Measurements from ENCODE around the gene NEK1. TPM values are rescaled to one million over a fixed set of nuclear protein-coding genes. Genes with fewer than 3 reads are reported as not detected.
"Not testable (repeated sequence)": the region's sequence is repeated elsewhere in the genome, so short reads cannot be mapped to it uniquely, and the experiment has no call there.

The NEK1 gene
- polyA plus RNA-seq, 1 donor (not counting 4 experiments of a cell fraction or from before 2014, with no cell fraction given): 7.8 TPM

DNA sequence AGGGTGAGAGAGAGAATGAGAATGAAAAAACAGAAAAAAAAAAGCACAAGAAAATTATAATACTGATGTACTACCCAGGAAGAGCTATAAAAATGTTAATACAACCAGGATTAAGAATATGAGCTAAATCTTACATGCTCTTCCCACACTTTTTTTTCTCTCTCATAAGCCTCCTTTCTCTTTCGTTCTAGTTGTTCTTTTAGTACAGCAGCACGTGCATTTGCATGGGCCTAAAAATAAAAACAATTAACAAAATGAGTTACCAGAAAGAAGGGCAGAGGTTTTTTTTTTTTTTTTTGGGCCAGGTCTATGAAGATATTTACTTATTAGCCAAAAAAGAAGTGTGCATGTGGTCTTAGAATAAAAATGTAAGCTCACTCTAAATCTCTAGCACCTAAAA lies 105.5 kb downstream of the NEK1 start:
- no peak overlapping the region for H3K27ac ChIP-seq (ENCODE audit: control insufficient read depth, insufficient read depth, low read length)
- no peak overlapping the region for H3K4me2 ChIP-seq (ENCODE audit: control insufficient read depth, extremely low read depth, insufficient read depth, low read depth, low read length)
- no peak for TF ChIP-seq EZH2 (IDR thresholded peaks at IDR 0.05; ENCODE audit: low read length)
- TF ChIP-seq, protein P1, sequence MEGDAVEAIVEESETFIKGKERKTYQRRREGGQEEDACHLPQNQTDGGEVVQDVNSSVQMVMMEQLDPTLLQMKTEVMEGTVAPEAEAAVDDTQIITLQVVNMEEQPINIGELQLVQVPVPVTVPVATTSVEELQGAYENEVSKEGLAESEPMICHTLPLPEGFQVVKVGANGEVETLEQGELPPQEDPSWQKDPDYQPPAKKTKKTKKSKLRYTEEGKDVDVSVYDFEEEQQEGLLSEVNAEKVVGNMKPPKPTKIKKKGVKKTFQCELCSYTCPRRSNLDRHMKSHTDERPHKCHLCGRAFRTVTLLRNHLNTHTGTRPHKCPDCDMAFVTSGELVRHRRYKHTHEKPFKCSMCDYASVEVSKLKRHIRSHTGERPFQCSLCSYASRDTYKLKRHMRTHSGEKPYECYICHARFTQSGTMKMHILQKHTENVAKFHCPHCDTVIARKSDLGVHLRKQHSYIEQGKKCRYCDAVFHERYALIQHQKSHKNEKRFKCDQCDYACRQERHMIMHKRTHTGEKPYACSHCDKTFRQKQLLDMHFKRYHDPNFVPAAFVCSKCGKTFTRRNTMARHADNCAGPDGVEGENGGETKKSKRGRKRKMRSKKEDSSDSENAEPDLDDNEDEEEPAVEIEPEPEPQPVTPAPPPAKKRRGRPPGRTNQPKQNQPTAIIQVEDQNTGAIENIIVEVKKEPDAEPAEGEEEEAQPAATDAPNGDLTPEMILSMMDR (optimal IDR thresholded peaks at IDR 0.05 in 1 of 3, IDR thresholded peaks at IDR 0.05 in 1 of 3, conservative IDR thresholded peaks at IDR 0.05 in 1 of 3; ENCODE audit: extremely low read depth in 1 of 3, insufficient read depth in 2 of 3, low read length in 3 of 3): no peak
- no peaks in the 10 kb centered on the region for H4K20me1 ChIP-seq (ENCODE audit: control insufficient read depth, extremely low read depth, insufficient read depth, low read length)
- dilution Hi-C loops (cut with MboI; ENCODE audit: extremely low pct_ligation_motif_present, low sequenced_read_pairs): no loop called here
- DNase-seq (ENCODE audit: low read depth, low spot score) (no peak), FAIRE-seq (no peak)
- H3K36me3 ChIP-seq (ENCODE audit: control insufficient read depth in 2 of 2, extremely low read depth in 1 of 2, insufficient read depth in 2 of 2, low read length in 2 of 2): no peaks in the 10 kb centered on the region
- H3K9ac ChIP-seq (ENCODE audit: control insufficient read depth, extremely low read depth, insufficient read depth, low read length): no peak overlapping the region
- no peaks in the 10 kb centered on the region for H3K79me2 ChIP-seq (ENCODE audit: control insufficient read depth, insufficient read depth, low read length)
- no peaks in the 10 kb centered on the region for H3K27me3 ChIP-seq (ENCODE audit: control insufficient read depth, extremely low read depth, insufficient read depth, low read length)
- H3K4me1 ChIP-seq (ENCODE audit: control insufficient read depth, extremely low read depth, insufficient read depth, low read length): no peaks in the 10 kb centered on the region
- no peaks in the 10 kb centered on the region for H3K9me1 ChIP-seq (ENCODE audit: control insufficient read depth, extremely low read depth, insufficient read depth, low read length)
- no peaks in the 10 kb centered on the region for H3K9me3 ChIP-seq (ENCODE audit: control insufficient read depth, low read depth, low read length)
- no peak overlapping the region for H2AFZ ChIP-seq (ENCODE audit: control insufficient read depth, low read length)
- H3K4me3 ChIP-seq (ENCODE audit: control insufficient read depth in 2 of 3, extremely low read depth in 1 of 3, insufficient read depth in 2 of 3, low read depth in 1 of 3, low read length in 3 of 3): no peak overlapping the region

- H3K4me2 ChIP-seq (ENCODE audit: control insufficient read depth, extremely low read depth, insufficient read depth, low read depth, low read length); H3K79me2 ChIP-seq (ENCODE audit: control insufficient read depth, insufficient read depth, low read length); FAIRE-seq; H3K36me3 ChIP-seq (ENCODE audit: control insufficient read depth in 2 of 2, extremely low read depth in 1 of 2, insufficient read depth in 2 of 2, low read length in 2 of 2); H3K27me3 ChIP-seq (ENCODE audit: control insufficient read depth, extremely low read depth, insufficient read depth, low read length); H3K27ac ChIP-seq (ENCODE audit: control insufficient read depth, insufficient read depth, low read length); H3K9ac ChIP-seq (ENCODE audit: control insufficient read depth, extremely low read depth, insufficient read depth, low read length); H4K20me1 ChIP-seq (ENCODE audit: control insufficient read depth, extremely low read depth, insufficient read depth, low read length); H2AFZ ChIP-seq (ENCODE audit: control insufficient read depth, low read length); H3K4me1 ChIP-seq (ENCODE audit: control insufficient read depth, extremely low read depth, insufficient read depth, low read length); DNase-seq (ENCODE audit: low read depth, low spot score); dilution Hi-C loops (cut with MboI; ENCODE audit: extremely low pct_ligation_motif_present, low sequenced_read_pairs); H3K4me3 ChIP-seq (ENCODE audit: control insufficient read depth in 2 of 3, extremely low read depth in 1 of 3, insufficient read depth in 2 of 3, low read depth in 1 of 3, low read length in 3 of 3); H3K9me3 ChIP-seq (ENCODE audit: control insufficient read depth, low read depth, low read length); H3K9me1 ChIP-seq (ENCODE audit: control insufficient read depth, extremely low read depth, insufficient read depth, low read length): not testable (repeated sequence)
These were observed 112.5 kb downstream of the NEK1 start for GRCh38 chr4:169499907-169500306.

DNA sequence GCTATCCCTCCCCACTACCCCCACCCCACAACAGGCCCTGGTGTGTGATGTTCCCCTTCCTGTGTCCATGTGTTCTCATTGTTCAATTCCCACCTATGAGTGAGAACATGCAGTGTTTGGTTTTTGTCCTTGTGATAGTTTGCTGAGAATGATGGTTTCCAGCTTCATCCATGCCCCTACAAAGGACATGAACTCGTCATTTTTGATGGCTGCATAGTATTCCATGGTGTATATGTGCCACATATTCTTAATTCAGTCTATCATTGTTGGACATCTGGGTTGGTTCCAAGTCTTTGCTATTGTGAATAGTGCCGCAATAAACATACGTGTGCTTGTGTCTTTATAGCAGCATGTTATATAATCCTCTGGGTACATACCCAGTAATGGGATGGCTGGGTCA lies 118.1 kb downstream of the NEK1 start:
- H3K4me2 ChIP-seq (ENCODE audit: control insufficient read depth, extremely low read depth, insufficient read depth, low read depth, low read length); dilution Hi-C loops (cut with MboI; ENCODE audit: extremely low pct_ligation_motif_present, low sequenced_read_pairs); H3K79me2 ChIP-seq (ENCODE audit: control insufficient read depth, insufficient read depth, low read length); FAIRE-seq; H2AFZ ChIP-seq (ENCODE audit: control insufficient read depth, low read length); H3K9ac ChIP-seq (ENCODE audit: control insufficient read depth, extremely low read depth, insufficient read depth, low read length); H3K4me1 ChIP-seq (ENCODE audit: control insufficient read depth, extremely low read depth, insufficient read depth, low read length); H3K4me3 ChIP-seq (ENCODE audit: control insufficient read depth in 2 of 3, extremely low read depth in 1 of 3, insufficient read depth in 2 of 3, low read depth in 1 of 3, low read length in 3 of 3); DNase-seq (ENCODE audit: low read depth, low spot score); H3K27me3 ChIP-seq (ENCODE audit: control insufficient read depth, extremely low read depth, insufficient read depth, low read length); H3K9me1 ChIP-seq (ENCODE audit: control insufficient read depth, extremely low read depth, insufficient read depth, low read length); H3K27ac ChIP-seq (ENCODE audit: control insufficient read depth, insufficient read depth, low read length); H3K36me3 ChIP-seq (ENCODE audit: control insufficient read depth in 2 of 2, extremely low read depth in 1 of 2, insufficient read depth in 2 of 2, low read length in 2 of 2); H3K9me3 ChIP-seq (ENCODE audit: control insufficient read depth, low read depth, low read length); H4K20me1 ChIP-seq (ENCODE audit: control insufficient read depth, extremely low read depth, insufficient read depth, low read length): not testable (repeated sequence)

Measured in keratinocyte (primary cell).